GM18519 (cell line): Measurements from ENCODE around the gene OR6J1.
"Not testable (repeated sequence)": the region's sequence is repeated elsewhere in the genome, so short reads cannot be mapped to it uniquely, and the experiment has no call there.

Experiments used
- ATAC-seq: cut with Tn5 transposase; IDR thresholded peaks from one replicate; pipeline ENCODE4 v1.9.1; 2021; ENCODE audit warnings: mild to moderate bottlenecking, moderate library complexity; ENCODE audit not compliant: unreplicated experiment, low FRiP score

The OR6J1 gene

DNA sequence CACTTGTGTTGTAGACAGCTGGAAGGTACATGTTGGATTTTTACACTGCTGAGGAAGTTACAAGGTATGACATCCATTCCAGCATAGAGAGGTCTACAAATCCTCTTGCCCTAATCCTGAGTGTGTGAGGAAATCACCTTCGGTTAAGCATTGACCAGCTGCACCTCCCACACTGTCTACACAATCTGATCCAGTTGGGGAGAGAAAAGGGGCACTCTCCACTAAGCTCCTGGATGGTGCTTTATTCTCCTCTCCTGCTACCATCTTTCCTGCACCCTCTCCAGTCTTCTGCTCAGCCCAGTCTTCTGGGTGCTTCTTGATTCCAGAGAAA is at the start of gene OR6J1:
TSS of gene OR6J1 (minus strand) at position 48 of the 331 bp plus-strand sequence. CDS start 9,541 bp downstream, outside the sequence.
- ATAC-seq, result no peak

DNA sequence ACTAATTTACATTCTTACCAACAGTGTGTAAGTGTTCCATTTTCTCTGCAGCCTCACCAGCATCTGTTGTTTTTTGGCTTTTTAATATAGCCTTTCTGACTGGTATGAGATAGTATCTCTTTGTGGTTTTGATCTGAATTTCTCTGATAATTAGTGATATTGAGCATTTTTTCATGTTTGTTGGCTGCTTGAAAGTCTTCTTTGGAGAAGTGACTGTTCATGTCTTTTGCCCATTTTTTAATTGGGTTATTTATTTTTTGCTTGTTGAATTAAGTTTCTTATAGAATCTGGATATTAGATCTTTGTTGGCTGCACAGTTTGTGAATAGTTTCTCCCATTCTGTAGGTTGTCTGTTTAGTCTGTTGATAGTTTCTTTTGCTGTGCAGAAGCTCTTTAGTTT is 48.0 kb upstream of the OR6J1 start:
- ATAC-seq, result no peak

DNA sequence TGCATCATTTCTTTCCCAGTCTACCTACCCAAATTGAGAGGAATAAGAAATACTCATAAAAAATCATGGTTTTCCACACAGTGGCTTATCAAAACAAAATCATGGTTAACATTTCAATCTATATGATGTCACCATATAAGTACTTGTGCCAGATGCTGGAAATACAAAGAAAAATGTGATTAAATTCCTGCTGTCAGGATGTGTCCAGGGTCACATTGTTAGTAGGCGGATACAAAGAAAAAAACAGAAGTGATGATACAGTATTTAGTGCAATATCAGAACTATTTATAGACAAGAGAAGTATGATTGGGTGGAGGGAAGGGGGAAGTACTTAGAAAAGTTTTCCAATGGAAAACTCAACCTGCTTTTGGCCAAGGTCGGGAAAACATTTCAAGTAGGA is 47.0 kb upstream of the OR6J1 start:
- ATAC-seq, result no peak

DNA sequence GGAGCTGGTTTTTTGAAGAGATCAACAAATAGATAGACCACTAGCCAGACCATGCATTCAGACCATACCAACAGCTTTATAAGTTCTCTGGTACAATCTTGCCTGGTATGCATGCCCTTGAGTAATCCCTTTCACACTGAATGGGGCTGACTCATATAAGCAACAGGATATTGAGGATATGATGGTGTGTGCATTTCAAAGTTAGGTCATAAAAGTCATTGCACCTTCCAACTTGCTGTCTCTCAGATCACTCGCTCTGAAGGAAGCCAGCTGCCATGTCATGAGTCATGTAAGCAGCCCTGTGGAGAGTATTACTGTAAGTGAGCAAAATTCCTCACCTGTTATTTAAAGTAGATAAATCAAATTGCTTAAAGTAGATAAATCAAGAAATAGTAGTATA is 45.0 kb upstream of the OR6J1 start:
- no peak for ATAC-seq

DNA sequence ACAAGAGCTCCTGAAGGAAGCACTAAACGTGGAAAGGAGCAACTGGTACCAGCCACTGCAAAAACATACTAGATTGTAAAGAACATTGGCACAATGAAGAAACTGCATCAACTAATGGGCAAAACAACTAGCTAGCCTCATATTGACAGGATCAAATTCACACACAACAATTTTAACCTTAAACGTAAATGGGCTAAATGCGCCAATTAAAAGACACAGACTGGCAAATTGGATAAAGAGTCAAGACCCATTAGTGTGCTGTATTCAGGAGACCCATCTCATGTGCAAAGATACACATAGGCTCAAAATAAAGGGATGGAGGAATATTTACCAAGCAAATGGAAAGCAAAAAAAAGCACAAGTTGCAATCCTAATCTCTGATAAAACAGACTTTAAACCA is 43.8 kb upstream of the OR6J1 start:
- not testable (repeated sequence) for ATAC-seq

DNA sequence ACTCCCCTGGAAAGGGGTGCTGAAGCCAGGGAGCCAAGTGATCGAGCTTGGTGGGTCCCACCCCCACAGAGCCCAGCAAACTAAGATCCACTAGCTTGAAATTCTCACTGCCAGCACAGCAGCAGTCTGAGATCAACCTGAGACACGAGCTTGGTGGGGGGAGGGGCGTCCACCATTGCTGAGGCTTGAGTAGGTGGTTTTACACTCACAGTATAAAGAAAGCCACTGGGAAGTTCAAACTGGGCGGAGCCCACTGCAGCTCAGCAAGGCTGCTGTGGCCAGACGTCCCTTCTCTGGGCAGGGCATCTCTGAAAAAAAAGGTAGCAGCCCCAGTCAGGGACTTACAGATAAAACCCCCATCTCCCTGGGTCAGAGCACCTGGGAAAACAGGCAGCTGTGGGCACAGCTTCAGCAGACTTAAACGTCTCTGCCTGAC is 42.0 kb upstream of the OR6J1 start:
- ATAC-seq, result not testable (repeated sequence)

DNA sequence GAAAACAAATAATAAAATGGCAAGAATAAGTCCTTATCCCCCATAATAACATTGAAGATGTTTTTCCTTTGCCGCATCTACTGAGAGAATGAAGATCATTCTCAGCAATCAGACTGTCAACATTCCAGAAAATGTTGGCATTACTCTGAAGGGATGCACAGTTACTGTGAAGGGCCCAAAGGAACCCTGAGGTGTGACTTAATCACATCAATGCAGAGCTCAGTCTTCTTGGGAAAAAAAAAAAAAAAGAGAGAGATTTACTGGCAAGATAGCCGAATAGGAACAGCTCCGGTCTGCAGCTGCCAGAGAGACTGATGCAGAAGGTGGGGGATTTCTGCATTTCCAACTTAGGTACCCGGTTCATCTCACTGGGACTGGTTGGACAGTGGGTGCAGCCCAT is 41.3 kb upstream of the OR6J1 start:
- no peak for ATAC-seq

DNA sequence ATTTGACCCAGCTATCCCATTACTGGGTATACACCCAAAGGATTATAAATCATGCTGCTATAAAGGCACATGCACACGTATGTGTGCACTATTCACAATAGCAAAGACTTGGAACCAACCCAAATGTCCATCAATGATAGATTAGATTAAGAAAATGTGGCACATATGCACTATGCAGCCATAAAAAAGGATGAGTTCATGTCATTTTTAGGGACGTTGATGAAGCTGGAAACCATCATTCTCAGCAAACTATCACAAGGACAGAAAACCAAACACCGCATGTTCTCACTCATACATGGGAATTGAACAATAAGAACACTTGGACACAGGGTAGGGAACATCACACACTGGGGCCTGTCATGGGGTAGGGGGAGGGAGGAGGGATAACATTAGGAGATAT is 39.3 kb upstream of the OR6J1 start:
- not testable (repeated sequence) for ATAC-seq

DNA sequence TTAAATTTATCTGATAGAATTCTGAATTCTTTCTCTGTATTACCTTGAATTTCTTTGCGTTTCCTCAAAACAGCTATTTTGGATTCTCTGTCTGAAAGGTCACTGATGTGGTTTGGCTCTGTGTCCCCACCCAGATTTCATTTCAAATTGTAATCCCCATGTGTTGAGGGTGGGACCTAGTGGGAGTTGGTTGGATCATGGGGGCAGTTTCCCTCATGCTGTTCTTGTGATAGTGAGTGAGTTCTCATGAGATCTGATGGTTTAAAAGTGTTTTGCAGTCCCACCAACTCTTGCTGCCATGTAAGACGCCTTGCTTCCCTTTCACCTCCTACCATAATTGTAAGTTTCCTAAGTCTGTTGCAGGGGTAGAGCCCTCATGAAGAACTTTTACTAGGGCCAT is 34.1 kb upstream of the OR6J1 start:
- no peak for ATAC-seq

DNA sequence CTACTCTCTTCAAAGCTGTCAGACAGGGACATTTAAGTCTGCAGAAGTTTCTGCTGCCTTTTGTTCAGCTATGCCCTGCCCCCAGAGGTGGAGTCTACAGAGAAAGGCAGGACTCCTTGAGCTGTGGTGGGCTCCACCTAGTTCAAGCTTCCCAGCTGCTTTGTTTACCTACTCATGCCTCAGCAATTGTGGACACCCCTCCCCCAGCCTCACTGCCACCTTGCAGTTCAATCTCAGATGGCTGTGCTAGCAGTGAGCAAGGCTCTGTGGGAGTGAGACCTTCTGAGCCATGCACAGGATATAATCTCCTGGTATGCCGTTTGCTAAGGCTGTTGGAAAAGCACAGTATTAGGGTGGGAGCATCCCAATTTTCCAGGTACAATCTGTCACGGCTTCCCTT is 33.4 kb upstream of the OR6J1 start:
- ATAC-seq, result not testable (repeated sequence)

DNA sequence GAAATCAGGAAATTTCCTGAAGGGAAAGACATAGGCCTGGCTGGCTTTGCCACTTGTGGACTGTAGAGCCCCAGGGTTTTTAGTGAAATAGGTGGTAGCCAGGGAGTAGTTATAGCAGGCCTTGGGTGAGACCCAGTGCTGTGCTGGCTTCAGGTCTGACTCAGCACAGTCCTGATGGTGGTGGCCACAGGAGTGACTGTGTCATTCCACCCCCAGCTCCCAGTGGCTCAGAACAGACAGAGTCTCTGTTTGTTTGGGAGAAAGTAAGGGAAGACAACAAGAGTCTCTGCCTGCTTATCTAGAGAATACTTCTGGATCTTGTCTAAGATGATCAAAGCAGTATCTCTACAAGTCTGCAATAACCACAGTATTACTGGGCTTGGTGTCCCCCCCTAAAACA is 27.5 kb upstream of the OR6J1 start:
- no peak for ATAC-seq

DNA sequence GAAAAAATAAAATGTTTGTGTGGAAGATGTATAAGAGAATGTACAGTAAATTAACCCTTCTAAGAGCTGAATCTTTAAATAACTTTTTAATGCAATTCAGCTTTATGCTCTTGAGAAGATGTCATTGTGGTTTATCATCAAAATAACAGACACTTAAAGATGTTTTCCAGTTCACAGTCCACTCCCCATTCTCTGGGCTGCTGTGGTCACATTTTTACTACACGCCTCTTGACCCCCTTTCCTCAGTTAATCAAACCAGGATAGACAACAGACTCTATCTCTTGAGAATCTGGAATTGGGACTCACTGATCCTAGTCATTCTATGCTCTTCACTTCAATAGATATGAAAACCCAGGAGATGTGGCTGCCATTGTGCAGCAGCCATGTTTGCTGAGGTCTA is 24.7 kb upstream of the OR6J1 start:
- ATAC-seq, result no peak

DNA sequence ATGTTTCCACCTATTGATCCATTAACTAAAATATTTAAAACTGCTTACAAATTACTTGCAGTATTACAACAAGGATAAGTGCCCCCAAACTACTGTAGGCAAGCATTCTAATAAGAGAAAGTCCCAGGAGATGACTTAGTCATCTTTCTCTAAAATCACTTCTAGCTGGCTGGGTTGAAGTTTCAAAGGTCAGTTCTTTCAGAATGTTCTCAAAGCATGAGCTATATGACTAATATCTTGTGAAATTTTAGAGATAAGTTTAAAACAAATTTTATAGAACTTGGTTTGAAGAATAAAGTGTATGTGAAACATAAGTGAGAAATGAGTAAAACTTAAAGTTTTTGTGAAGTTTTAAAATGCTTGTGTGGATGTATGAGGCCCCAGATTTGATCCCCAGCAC is 24.3 kb upstream of the OR6J1 start:
- ATAC-seq, result no peak

DNA sequence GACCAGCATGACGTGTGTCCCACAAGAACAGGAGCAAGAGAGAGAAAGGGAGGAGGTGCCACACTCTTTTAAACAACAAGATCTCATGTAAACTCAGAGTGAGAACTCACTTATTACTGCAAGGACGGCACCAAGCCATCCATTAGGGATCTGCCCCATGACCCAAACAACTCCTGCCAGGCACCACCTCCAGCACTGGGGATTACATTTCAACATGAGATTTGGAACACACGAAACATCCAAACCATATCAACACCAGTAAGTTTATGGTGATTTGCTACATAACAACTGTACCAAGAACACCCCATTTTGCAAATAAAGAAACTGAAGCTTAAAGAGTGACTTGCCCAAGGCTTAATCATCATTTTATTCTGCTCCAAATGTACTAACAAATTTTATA is 23.7 kb upstream of the OR6J1 start:
- no peak for ATAC-seq

DNA sequence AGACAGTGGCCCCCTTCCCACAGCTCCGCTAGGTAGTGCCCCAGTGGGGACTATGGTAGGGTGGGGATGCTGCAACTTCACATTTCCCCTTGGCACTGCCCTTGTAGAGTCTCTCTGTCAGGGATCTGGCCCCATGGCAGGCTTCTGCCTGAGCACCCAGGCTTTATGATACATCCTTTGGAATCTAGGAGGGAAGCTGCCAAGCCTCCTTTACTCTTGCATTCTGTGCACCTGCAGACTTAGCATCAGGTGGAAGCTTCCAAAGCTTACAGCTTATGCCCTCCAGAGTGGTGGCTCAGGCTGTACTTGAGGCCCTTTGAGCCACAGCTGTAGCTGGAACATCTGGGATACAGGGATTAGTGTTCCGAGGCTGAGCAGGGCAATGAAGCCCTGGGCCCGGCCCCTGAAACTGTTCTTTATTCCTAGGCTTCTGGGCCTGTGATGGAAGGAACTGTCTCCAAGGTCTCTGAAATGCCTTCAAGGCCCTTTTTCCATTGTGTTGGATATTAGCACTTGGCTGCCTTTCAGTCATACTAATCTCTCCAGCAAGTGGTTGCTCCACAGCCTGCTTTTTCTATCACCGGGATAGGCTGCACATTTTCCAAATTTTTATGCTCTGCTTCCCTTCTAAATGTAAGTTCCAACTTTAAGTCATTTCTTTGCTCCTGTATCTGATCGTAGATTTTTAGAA is 22.2 kb upstream of the OR6J1 start:
- ATAC-seq, result no peak

DNA sequence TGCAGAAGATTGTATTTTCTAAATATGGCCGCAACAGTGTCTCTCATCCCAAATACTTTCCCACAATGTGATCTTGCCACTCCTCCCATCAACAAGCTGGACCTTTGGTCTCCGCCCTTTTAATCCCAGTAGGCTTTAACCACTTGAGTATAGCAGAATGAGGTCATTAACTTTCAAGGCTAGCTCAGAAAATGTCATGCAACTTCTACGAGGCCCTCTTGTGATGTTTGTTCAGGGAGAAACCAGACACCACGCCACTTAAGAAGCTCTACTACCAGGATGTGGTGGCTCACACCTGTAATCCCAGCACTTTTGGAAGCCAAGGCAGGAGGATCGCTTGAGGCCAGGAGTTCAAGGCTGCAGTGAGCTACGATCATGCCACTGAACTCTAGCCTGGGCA is 20.1 kb upstream of the OR6J1 start:
- no peak for ATAC-seq

DNA sequence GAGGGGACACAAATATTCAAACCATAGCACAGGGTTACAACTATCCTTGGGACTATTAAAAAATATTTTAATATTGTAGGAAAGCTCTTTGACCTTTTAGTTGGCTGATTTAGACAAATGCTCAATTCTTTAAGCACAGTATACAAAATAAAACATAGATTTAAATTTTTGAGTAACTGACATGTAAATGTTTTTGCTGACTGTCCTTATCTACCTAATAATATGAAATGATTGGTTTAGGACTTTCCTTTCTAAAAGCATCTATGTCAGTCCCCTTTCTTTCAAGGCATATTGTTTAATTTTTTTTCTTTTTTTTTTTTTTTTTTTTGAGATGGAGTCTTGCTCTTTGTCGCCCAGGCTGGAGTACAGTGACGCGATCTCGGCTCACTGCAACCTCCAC is 16.5 kb upstream of the OR6J1 start:
- ATAC-seq, result no peak

DNA sequence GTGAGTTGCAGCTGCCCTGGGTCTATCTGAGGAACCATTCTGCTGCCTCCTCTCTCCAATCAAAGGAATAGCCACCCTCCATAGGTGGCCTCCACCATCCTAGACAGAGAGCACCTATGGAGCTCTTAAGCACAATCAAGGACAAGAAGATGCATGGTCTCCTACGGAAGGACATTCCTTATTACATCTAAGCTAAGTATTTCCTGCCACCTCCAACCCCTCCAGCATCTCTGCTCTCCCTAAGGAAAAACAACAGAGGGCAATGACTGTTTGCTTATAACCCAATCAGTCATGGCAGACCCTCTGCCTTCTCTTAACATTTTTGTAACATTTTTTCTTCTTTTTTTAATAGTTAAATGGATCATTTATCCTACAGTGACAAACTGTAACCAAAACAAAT is 14.8 kb upstream of the OR6J1 start:
- no peak for ATAC-seq

DNA sequence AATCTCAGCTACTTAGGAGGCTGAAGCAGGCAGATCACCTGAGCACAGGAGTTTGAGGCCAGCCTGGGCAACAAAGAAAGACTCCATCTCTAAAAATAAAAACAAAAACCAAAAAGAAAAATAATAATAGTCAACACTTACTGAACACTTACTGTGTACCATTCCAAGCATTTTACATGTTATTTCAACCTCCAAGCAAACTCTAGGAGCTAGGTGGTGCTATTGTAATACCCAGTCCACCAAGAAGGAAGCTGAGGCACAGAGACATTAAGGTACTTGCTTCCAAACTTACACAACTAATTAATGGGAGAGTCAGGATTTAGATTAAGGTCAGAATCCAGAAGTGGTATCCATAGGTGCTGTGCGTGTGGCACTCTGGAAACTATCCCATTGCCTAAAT is 13.7 kb upstream of the OR6J1 start:
- ATAC-seq, result no peak

DNA sequence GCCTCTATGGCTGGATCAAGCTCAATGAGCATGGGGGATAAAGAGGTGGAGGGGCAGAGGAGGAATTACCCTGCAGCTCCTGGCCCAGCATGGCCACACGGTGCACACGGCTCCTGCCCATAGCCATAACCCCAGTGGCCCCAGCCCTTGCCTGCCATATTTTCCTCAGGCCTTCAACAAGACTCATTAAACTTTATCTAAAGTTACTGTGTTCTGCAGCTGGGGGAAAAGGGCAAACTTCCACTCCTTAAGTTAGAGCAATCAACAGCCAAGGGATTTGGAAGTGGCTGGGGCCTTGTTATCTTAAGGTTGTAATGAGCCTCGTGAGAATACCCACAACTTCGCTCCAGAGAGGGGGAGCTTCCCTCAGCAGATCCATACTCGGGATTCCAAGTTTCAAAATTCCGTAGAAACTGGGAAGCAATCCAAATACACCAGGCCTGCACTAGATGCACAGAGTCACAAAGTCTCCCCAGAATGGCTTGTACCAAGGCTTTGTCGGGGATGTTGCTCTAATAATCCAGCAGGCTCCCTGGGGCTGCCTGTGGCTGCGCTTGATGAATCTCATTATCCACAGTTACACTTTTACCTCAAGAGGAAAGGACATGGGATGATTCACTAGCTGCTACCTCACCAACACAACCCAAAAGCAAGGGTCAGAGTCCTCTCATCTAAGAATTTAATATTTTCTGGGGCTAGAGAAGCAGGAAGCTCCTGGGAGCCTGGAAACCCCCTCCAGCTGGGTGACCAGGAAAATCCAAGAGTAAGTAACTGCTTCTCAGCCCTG is 13.0 kb upstream of the OR6J1 start:
- no peak for ATAC-seq

DNA sequence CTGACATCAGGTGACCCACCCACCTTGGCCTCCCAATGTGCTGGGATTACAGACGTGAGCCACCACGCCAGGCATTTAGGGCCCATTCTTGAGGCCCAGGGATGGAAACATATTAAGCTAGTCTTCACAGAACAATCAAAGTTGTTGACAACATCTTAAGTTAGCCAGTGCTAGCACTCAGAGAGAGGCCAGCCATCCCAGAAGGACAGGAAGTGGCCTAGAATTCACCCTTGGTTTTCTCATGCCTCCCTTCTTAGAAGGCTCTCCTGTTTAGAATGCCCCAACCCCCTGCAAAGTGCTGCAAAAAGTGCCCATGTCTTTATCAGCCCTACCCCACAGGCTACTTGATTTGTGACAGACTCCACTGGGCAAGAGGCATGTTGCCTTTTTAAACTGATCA is 12.1 kb upstream of the OR6J1 start:
- no peak for ATAC-seq

DNA sequence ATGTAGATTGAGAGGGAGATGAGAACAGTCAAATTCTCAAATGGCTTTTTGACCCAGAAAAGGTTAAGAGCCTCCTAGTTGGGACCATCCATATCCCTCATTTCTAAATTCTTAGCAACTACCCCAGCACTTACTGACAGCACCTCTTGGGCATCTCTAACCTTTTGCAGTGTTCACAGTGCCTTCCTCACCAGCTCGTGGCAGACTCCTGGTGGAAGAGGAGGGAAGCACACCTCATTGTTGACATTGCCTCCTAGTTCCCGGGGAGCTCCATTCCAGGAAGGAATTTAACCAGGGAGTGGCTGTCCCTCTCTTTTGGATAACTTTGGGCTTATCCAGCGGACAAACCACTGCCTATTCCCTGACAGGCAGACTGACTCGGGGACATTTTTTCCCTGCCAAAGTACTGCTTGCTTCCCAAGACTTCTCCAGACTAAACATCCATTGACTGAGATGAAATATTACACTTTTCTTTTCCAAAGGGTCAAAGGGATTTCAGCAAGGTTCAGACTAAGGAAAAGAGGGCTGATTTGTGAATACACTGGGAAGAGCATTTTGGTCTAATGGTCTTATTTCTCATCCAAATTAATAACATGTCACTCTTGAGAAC is 9.0 kb upstream of the OR6J1 start:
- no peak for ATAC-seq
